Left colon (tissue), 2 donors: ENCODE measurements around the gene SREBF2. TPM values are rescaled to one million over a fixed set of nuclear protein-coding genes. Genes with fewer than 3 reads are reported as not detected.

Source experiments
- ATAC-seq: fragments of 200-7000 bp; cut with Tn5 transposase; one replicate; pipeline ENCODE4 v1.9.1; 2020; ENCODE audit warnings: mild to moderate bottlenecking, moderate library complexity
- DNase-seq, 2 donors: peaks; one replicate each; pipeline ENCODE4 v3.0.0-alpha.2; 2020
- intact Hi-C, 2 donors: fragments of 100-400 bp; cut with DNase I in 1 of 2; cut with micrococcal nuclease in 1 of 2; formaldehyde crosslinking; loops; one replicate each; pipeline versions ENCODE4 v1.11.2 to v1.14.0; 2022; cut with DNase I, micrococcal nuclease
- total RNA-seq, 2 donors: library from RNA; stranded (reverse); fragmentation: NEBNext Ultra II Directional; extraction: Animal tissue kit (Norgen Biotek cat#: 25700); gene quantifications; one replicate each; pipeline ENCODE4 v1.2.1, GENCODE V29; 2021
- donor health status: DM: no; HTN: no; CAD: no.
- donor health status: DM: yes; HTN: yes; CAD: no.

SREBF2 gene
- total RNA-seq, 2 donors from 2014 or later = 172 to 215 TPM

- intact Hi-C loops = no loop called here
- no peak for ATAC-seq
Measured at GRCh38 chr22:41928593-41929417, 95.9 kb downstream of the SREBF2 start.

GRCh38 chr22:41929418-41929810 lies 96.5 kb downstream of the SREBF2 start:
- intact Hi-C loops = no loop called here
- DNase-seq (no peak), ATAC-seq (no peak)

More at GRCh38 chr22:41928593-41929417, 95.9 kb downstream of the SREBF2 start:
- DNase-seq = no peak

GRCh38 chr22:41931701-41932269 lies 98.9 kb downstream of the SREBF2 start:
- intact Hi-C loops = no loop called here
- DNase-seq (peak in 1 of 2 donors; percentile 6), ATAC-seq (no peak)

GRCh38 chr22:41932353-41932752 lies 99.4 kb downstream of the SREBF2 start:
- intact Hi-C loops = no loop called here
- no peak for ATAC-seq
- DNase-seq = peak in 1 of 2 donors; percentile 2

GRCh38 chr22:41933411-41934177 lies 100.7 kb downstream of the SREBF2 start:
- intact Hi-C loops = no loop called here
- ATAC-seq = no peak

GRCh38 chr22:41934284-41935014 lies 101.5 kb downstream of the SREBF2 start:
- DNase-seq (peak in 1 of 2 donors; percentile 4), ATAC-seq (no peak)
- intact Hi-C loops = no loop called here

More at GRCh38 chr22:41933411-41934177, 100.7 kb downstream of the SREBF2 start:
- peak in 1 of 2 donors; percentile 6 for DNase-seq

GRCh38 chr22:41935015-41935351 lies 102.1 kb downstream of the SREBF2 start:
- intact Hi-C loops = no loop called here

GRCh38 chr22:41935509-41935908 lies 102.6 kb downstream of the SREBF2 start:
- DNase-seq = no peak
- no peak for ATAC-seq
- intact Hi-C loops = no loop called here

More at GRCh38 chr22:41935015-41935351, 102.1 kb downstream of the SREBF2 start:
- DNase-seq (peak in 1 of 2 donors; percentile 4), ATAC-seq (no peak)

GRCh38 chr22:41936894-41937169 lies 103.9 kb downstream of the SREBF2 start:
- ATAC-seq = no peak
- intact Hi-C loops = no loop called here

GRCh38 chr22:41939981-41940831 lies 107.3 kb downstream of the SREBF2 start:
- peak; percentile 91 to 94 for DNase-seq
- intact Hi-C loops = loop anchor here in 1 of 2 donors (5.0 to 10.0 kb wide), 2 partner anchors 135 to 243 kb away; partner anchors contain the start of genes CCDC134 and MEI1
- ATAC-seq = peak; percentile 80

More at GRCh38 chr22:41936894-41937169, 103.9 kb downstream of the SREBF2 start:
- DNase-seq = no peak

GRCh38 chr22:41940832-41941765 lies 108.2 kb downstream of the SREBF2 start:
- peak; percentile 64 for ATAC-seq
- peak; percentile 84 to 91 for DNase-seq
- intact Hi-C loops = loop anchor here in 1 of 2 donors (5.0 to 10.0 kb wide), 2 partner anchors 136 to 244 kb away; partner anchors contain the start of genes CCDC134 and MEI1

- intact Hi-C loops = loop anchor here in 1 of 2 donors (5.0 to 10.0 kb wide), 2 partner anchors 139 to 246 kb away; partner anchors contain the start of genes CCDC134 and MEI1
- ATAC-seq = peak; percentile 24
- DNase-seq = peak; percentile 58 to 72
Measured at GRCh38 chr22:41943661-41944209, 110.8 kb downstream of the SREBF2 start.

GRCh38 chr22:41946629-41947423 lies 113.9 kb downstream of the SREBF2 start, which contains the start of gene CENPM:
TSS of gene CENPM (minus strand) at chr22:41947152. CDS start at chr22:41947076, 76 bp downstream.
- ATAC-seq (peak; percentile 94), DNase-seq (peak; percentile 91 to 93)
- intact Hi-C loops = loop anchor here in 1 of 2 donors (10.0 kb wide), 1 partner anchor 142 kb away; the partner anchor contains the start of gene CCDC134

- DNase-seq = no peak
- ATAC-seq = no peak
- intact Hi-C loops = loop anchor here in 1 of 2 donors (10.0 kb wide), 1 partner anchor 143 kb away; the partner anchor contains the start of gene CCDC134
Measured at GRCh38 chr22:41947424-41948080, 114.6 kb downstream of the SREBF2 start.

GRCh38 chr22:41948142-41948541 lies 115.2 kb downstream of the SREBF2 start:
- intact Hi-C loops = loop anchor here in 1 of 2 donors (10.0 kb wide), 1 partner anchor 143 kb away; the partner anchor contains the start of gene CCDC134
- ATAC-seq = no peak
- no peak for DNase-seq
